Measurements from ENCODE around the gene ESR1.
"Not testable (repeated sequence)": the region's sequence is repeated elsewhere in the genome, so short reads cannot be mapped to it uniquely, and the experiment has no call there.

The ESR1 gene

GRCh38 chr6:151882206-151882605, 74.7 kb downstream of the ESR1 start:
- H3K4me3 ChIP-seq (ENCODE audit: control insufficient read depth, low read depth, low read length), result no peak overlapping the region
- TF ChIP-seq CTCF (conservative IDR thresholded peaks at IDR 0.05; ENCODE audit: control insufficient read depth, insufficient read depth, low read depth, low read length), result no peak
- no peak for DNase-seq (ENCODE audit: low read depth)

- DNase-seq (ENCODE audit: low read depth), result no peak
- TF ChIP-seq CTCF (conservative IDR thresholded peaks at IDR 0.05; ENCODE audit: control insufficient read depth, insufficient read depth, low read depth, low read length), result no peak
- no peak overlapping the region for H3K4me3 ChIP-seq (ENCODE audit: control insufficient read depth, low read depth, low read length)
Measured at GRCh38 chr6:151885234-151885633, 77.8 kb downstream of the ESR1 start.

GRCh38 chr6:151891524-151891923, 84.0 kb downstream of the ESR1 start:
- no peak overlapping the region for H3K4me3 ChIP-seq (ENCODE audit: control insufficient read depth, low read depth, low read length)
- no peak for DNase-seq (ENCODE audit: low read depth)
- no peak for TF ChIP-seq CTCF (conservative IDR thresholded peaks at IDR 0.05; ENCODE audit: control insufficient read depth, insufficient read depth, low read depth, low read length)

- not testable (repeated sequence) for H3K4me3 ChIP-seq (ENCODE audit: control insufficient read depth, low read depth, low read length)
- peak; percentile 89 for DNase-seq (ENCODE audit: low read depth)
Measured at GRCh38 chr6:151894426-151894825, 86.9 kb downstream of the ESR1 start.

- not testable (repeated sequence) for H3K4me3 ChIP-seq (ENCODE audit: control insufficient read depth, low read depth, low read length); DNase-seq (ENCODE audit: low read depth)
Measured at GRCh38 chr6:151899221-151899620, 91.7 kb downstream of the ESR1 start.

- not testable (repeated sequence) for H3K4me3 ChIP-seq (ENCODE audit: control insufficient read depth, low read depth, low read length); DNase-seq (ENCODE audit: low read depth)
Measured at GRCh38 chr6:151899796-151900195, 92.3 kb downstream of the ESR1 start.

- no peak for TF ChIP-seq CTCF (conservative IDR thresholded peaks at IDR 0.05; ENCODE audit: control insufficient read depth, insufficient read depth, low read depth, low read length)
- no peak for DNase-seq (ENCODE audit: low read depth)
- H3K4me3 ChIP-seq (ENCODE audit: control insufficient read depth, low read depth, low read length), result no peak overlapping the region
Measured at GRCh38 chr6:151900256-151900655, 92.8 kb downstream of the ESR1 start.

GRCh38 chr6:151901009-151901411, 93.5 kb downstream of the ESR1 start:
- no peak overlapping the region for H3K4me3 ChIP-seq (ENCODE audit: control insufficient read depth, low read depth, low read length)
- TF ChIP-seq CTCF (conservative IDR thresholded peaks at IDR 0.05; ENCODE audit: control insufficient read depth, insufficient read depth, low read depth, low read length), result no peak
- DNase-seq (ENCODE audit: low read depth), result no peak

GRCh38 chr6:151904631-151905030, 97.1 kb downstream of the ESR1 start:
- TF ChIP-seq CTCF (conservative IDR thresholded peaks at IDR 0.05; ENCODE audit: control insufficient read depth, insufficient read depth, low read depth, low read length), result no peak

More at GRCh38 chr6:151904631-151905030, 97.1 kb downstream of the ESR1 start:
- H3K4me3 ChIP-seq (ENCODE audit: control insufficient read depth, low read depth, low read length), result no peak overlapping the region
- peak; percentile 57 for DNase-seq (ENCODE audit: low read depth)
